ENCODE results near the gene MOB3B.

The MOB3B gene

DNA sequence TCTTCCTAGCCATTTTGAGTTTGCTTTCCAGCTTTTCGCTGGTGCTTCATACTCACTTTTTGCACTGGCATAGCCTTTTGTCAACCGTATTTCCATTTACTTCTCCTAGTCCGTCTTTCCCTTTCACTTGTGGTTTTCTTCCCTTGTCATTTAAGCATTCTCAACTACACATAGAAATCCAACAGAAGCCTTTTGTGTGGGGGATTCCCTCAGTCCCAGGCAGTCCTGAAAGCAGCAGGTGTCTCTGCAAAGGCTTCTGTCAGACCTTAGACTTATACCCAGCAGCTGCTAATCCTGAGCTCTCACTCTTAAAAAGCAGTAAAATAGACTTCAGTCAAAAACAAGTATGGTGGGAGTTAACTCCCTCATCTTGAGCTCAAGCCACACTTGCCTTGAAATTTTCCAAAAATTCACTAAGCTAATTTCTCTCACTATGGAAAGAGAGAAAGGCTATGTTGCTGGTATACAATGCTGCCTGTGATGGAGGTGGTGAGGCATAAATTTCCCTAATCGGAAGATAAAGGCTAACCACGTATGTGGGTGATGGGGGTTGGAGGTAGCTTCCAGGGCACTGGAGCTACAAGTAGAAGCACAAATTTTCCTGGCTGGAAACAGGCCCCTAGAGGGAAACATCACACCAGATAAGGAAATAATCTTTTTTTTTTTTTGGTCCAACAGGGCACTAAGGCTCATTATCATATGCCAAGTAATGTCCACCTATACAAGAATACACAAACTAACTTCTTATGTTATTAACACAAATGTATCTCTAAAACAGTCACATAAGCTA lies 40.3 kb downstream of the MOB3B start:
- no peak overlapping the region for H3K4me3 ChIP-seq (ENCODE audit: low read length)
- TF ChIP-seq, protein P1, sequence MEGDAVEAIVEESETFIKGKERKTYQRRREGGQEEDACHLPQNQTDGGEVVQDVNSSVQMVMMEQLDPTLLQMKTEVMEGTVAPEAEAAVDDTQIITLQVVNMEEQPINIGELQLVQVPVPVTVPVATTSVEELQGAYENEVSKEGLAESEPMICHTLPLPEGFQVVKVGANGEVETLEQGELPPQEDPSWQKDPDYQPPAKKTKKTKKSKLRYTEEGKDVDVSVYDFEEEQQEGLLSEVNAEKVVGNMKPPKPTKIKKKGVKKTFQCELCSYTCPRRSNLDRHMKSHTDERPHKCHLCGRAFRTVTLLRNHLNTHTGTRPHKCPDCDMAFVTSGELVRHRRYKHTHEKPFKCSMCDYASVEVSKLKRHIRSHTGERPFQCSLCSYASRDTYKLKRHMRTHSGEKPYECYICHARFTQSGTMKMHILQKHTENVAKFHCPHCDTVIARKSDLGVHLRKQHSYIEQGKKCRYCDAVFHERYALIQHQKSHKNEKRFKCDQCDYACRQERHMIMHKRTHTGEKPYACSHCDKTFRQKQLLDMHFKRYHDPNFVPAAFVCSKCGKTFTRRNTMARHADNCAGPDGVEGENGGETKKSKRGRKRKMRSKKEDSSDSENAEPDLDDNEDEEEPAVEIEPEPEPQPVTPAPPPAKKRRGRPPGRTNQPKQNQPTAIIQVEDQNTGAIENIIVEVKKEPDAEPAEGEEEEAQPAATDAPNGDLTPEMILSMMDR (IDR thresholded peaks at IDR 0.05; ENCODE audit: low read depth, low read length, poor library complexity, severe bottlenecking): no peak
- TF ChIP-seq EZH2phosphoT487 (IDR thresholded peaks at IDR 0.05; ENCODE audit: borderline replicate concordance, low read length): no peak

DNA sequence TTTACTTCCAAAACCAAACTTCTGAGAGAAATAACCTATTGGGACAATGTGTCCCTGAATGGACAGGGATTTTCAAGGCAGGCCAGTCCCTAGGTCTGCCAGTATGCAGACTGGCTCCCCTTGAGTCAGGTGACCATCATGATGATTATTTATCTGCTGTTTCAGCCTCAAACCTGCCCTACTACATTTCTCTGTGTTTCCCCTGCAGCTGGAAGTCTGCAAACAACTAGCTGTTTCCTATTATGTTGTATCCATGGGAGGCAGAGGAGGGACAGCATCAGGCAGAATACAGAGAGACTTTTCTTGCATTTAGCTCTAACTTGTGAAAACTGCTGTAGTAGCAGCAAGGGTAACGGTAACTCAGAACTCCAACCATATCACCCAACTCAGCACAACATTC lies 41.7 kb downstream of the MOB3B start:
- no peaks in the 10 kb centered on the region for H4K20me1 ChIP-seq (ENCODE audit: control insufficient read depth, insufficient read depth, low read depth, low read length)
- no peaks in the 10 kb centered on the region for H3K9me3 ChIP-seq (ENCODE audit: control insufficient read depth, insufficient read depth, low read length)
- H3K27ac ChIP-seq (ENCODE audit: low read depth, low read length): no peak overlapping the region
- 0 out of 2 replicates have a peak, but pooled peaks cover 6% of the 10 kb centered on the region for H3K4me1 ChIP-seq (ENCODE audit: control insufficient read depth, low read length)
- H3K79me2 ChIP-seq (ENCODE audit: control insufficient read depth, low read length): no peaks in the 10 kb centered on the region
- TF ChIP-seq EZH2phosphoT487 (IDR thresholded peaks at IDR 0.05; ENCODE audit: borderline replicate concordance, low read length): no peak
- TF ChIP-seq, protein P1 (IDR thresholded peaks at IDR 0.05; ENCODE audit: low read depth, low read length, poor library complexity, severe bottlenecking): no peak
- no peaks in the 10 kb centered on the region for H3K36me3 ChIP-seq (ENCODE audit: control insufficient read depth, low read length)
- H3F3A ChIP-seq (ENCODE audit: control insufficient read depth, insufficient read depth): no peaks in the 10 kb centered on the region
- no peak overlapping the region for H3K4me3 ChIP-seq (ENCODE audit: low read length)
- H3K4me2 ChIP-seq (ENCODE audit: low read length): no peak overlapping the region
- H3K9me2 ChIP-seq (replicated peaks; ENCODE audit: control insufficient read depth, low read length): no peaks in the 10 kb centered on the region
- H3K27me3 ChIP-seq (ENCODE audit: control insufficient read depth, low read length): no peaks in the 10 kb centered on the region

More for the DNA sequence above, 40.3 kb downstream of the MOB3B start:
- no peaks in the 10 kb centered on the region for H3F3A ChIP-seq (ENCODE audit: control insufficient read depth, insufficient read depth)
- H3K27ac ChIP-seq (ENCODE audit: low read depth, low read length): no peak overlapping the region
- no peaks in the 10 kb centered on the region for H4K20me1 ChIP-seq (ENCODE audit: control insufficient read depth, insufficient read depth, low read depth, low read length)
- H3K79me2 ChIP-seq (ENCODE audit: control insufficient read depth, low read length): no peaks in the 10 kb centered on the region
- no peaks in the 10 kb centered on the region for H3K27me3 ChIP-seq (ENCODE audit: control insufficient read depth, low read length)
- H3K36me3 ChIP-seq (ENCODE audit: control insufficient read depth, low read length): no peaks in the 10 kb centered on the region
- no peaks in the 10 kb centered on the region for H3K9me2 ChIP-seq (replicated peaks; ENCODE audit: control insufficient read depth, low read length)
- no peak overlapping the region for H3K4me2 ChIP-seq (ENCODE audit: low read length)
- H3K9me3 ChIP-seq (ENCODE audit: control insufficient read depth, insufficient read depth, low read length): no peaks in the 10 kb centered on the region
- H3K4me1 ChIP-seq (ENCODE audit: control insufficient read depth, low read length): 0 out of 2 replicates have a peak, but pooled peaks cover 6% of the 10 kb centered on the region

DNA sequence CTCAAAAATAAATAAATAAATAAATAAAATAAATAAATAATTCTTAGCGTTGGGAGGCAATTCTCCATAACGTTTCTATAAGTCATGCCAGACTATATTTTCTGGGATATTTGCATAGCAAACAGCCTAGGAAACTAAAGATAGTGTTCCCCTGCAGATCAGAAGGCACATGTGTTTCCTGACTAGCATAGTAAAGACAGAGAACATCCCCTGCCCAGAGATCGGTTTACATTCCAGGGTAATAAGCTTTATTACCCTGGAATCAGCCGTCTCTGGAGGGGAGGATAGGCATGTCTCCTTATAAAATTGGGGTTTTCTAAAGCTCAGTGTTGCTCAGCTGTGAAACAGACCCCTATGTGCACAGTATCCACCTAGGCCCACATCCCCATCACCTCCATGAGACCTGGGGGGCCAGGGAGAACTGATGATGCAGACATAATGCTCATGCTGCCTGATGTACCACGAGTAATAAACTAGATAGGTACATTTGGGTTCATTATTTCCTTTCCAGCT lies 42.4 kb downstream of the MOB3B start:
- Histone ChIP-seq H3K4me2 (ENCODE audit: low read length) (no peak overlapping the region), H3K27ac (ENCODE audit: low read depth, low read length) (no peak overlapping the region)

More for the DNA sequence above, 42.4 kb downstream of the MOB3B start:
- no peaks in the 10 kb centered on the region for H3K27me3 ChIP-seq (ENCODE audit: control insufficient read depth, low read length)
- H3K4me3 ChIP-seq (ENCODE audit: low read length): no peak overlapping the region
- no peaks in the 10 kb centered on the region for H3K36me3 ChIP-seq (ENCODE audit: control insufficient read depth, low read length)
- no peaks in the 10 kb centered on the region for H3K79me2 ChIP-seq (ENCODE audit: control insufficient read depth, low read length)
- H3K4me1 ChIP-seq (ENCODE audit: control insufficient read depth, low read length): 0 out of 2 replicates have a peak, but pooled peaks cover 6% of the 10 kb centered on the region
- no peaks in the 10 kb centered on the region for H4K20me1 ChIP-seq (ENCODE audit: control insufficient read depth, insufficient read depth, low read depth, low read length)
- no peaks in the 10 kb centered on the region for H3F3A ChIP-seq (ENCODE audit: control insufficient read depth, insufficient read depth)
- TF ChIP-seq, protein P1 (IDR thresholded peaks at IDR 0.05; ENCODE audit: low read depth, low read length, poor library complexity, severe bottlenecking): no peak
- no peak for TF ChIP-seq EZH2phosphoT487 (IDR thresholded peaks at IDR 0.05; ENCODE audit: borderline replicate concordance, low read length)
- H3K9me2 ChIP-seq (replicated peaks; ENCODE audit: control insufficient read depth, low read length): no peaks in the 10 kb centered on the region
- H3K9me3 ChIP-seq (ENCODE audit: control insufficient read depth, insufficient read depth, low read length): no peaks in the 10 kb centered on the region
